ENCODE data around the gene ZSCAN12.
A peak's percentile ranks its signal among the peaks of the same experiment; 100 is the strongest.
"Not testable (repeated sequence)": the region's sequence is repeated elsewhere in the genome, so short reads cannot be mapped to it uniquely, and the experiment has no call there.

ZSCAN12 gene

DNA sequence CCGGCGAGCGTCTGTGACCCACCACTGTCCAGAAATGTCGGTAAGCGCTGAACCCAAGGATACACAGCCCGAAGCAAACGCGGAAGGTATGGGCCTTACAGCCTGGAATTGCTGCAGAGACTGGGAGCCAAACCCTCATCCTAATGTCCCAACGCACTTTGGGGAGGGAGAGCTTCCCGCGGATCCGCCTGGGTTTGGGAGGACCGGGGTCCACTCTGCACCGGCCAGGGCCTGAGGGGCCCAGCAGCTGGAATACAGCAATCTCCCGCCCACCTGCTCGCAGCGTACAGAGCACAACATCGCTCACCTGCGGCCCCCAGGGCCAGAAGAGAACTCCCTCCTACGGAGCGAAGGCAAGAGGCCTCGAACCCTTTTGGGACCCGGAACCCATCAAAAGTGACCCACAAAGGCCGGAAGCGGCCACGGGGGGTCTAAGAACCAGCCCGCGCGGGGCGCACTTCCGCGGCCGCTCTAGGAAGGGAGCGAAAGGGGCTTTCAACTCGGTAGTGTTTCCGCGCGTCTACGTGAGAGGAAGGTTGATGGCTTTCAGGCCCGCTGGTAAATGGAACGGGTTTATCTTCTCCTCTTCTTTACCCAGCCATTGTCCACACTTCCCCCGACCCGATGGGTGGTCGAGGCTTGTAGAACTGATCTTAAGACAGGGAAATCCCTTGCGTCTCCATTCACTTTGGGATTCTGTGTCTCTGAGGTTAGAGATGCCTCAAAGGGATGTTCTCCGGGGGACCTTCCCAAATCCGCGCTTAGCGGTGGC is at the start of gene ZSCAN12:
Gene ZSCAN12 (minus strand): TSS at position 398 of the 772 bp plus-strand sequence. CDS start 1,342 bp downstream, outside the sequence.
- peak; percentile 76 for DNase-seq (ENCODE audit: low spot score)

DNA sequence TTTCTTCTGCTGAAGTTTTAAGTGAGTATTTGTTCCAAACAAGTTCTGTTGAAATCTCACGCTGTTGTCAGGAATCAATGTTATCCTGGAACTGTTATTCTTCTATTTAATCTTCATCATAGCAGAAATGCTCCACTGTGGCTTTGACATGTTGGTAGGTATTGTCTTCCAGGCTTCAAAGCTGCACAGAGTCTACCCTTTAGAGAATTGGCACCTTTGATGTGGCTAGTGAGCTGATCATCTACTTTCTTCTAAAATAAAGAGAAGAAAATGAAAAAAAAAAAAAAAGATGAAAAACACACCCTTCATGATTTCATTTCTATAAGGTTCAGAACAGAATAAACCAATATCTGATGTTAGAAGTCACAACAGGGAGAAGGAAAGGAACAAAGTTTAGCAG is 49.5 kb upstream of the ZSCAN12 start:
- no peak for DNase-seq (ENCODE audit: low spot score)

DNA sequence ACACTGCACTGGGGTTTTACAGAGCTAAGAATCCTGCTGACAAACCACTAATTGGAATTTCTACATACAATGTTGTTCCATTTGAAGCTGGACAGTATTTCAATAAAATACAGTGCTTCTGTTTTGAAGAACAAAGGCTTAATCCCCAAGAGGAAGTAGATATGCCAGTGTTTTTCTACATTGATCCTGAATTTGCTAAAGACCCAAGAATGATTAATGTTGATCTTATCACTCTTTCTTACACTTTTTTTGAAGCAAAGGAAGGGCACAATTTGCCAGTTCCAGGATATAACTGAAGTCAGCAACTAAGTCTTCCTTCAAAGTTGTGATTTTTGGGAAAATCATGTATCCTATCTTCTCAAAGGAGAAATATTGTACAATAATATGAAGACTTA is 48.0 kb upstream of the ZSCAN12 start:
- not testable (repeated sequence) for DNase-seq (ENCODE audit: low spot score)

DNA sequence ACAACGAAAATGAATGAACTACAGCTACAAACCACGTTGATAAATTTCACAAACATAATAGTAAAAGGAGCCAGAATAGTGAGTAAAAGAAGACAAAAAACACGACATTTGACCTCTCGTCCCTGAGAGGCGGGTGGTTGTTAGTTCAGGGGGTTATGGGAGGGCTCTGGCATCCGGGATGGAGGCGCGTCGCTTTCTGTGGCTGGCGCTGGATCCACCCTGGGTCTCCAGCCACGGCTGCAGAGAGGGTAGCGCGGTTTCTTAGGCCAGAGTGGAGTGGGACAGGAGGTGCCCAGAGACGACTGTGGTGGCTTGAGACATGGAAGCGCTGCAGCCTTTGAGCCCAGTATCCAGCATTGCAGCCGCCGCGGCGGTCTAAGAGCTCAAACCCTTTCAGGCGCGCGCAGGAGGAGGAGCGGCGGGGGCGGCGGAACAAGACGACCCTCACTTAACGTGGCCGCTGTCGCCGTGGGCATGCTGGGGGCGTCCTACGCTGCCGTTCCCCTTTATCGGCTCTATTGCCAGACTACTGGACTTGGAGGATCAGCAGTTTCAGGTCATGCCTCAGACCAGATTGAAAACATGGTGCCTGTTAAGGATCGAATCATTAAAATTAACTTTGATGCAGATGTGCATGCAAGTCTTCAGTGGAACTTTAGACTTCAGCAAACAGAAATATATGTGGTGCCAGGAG is 47.4 kb upstream of the ZSCAN12 start:
- no peak for DNase-seq (ENCODE audit: low spot score)

DNA sequence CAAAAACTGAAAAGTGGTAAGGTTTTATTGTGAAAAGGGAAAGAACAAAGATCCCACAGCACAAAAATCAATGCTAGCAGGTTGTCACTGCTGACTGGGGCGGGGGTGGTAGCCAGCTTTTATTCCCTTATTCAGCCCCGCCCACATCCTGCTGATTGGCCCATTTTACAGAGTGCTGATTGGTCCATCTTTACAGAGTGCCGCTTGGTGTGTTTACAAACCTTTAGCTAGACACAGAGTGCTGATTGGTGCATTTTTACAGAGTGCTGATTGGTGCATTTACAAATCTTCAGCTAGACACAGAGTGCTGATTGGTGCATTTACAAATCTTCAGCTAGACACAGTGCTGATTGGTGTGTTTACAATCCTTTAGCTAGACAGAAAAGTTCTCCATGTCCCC is 45.2 kb upstream of the ZSCAN12 start:
- DNase-seq (ENCODE audit: low spot score) = not testable (repeated sequence)

DNA sequence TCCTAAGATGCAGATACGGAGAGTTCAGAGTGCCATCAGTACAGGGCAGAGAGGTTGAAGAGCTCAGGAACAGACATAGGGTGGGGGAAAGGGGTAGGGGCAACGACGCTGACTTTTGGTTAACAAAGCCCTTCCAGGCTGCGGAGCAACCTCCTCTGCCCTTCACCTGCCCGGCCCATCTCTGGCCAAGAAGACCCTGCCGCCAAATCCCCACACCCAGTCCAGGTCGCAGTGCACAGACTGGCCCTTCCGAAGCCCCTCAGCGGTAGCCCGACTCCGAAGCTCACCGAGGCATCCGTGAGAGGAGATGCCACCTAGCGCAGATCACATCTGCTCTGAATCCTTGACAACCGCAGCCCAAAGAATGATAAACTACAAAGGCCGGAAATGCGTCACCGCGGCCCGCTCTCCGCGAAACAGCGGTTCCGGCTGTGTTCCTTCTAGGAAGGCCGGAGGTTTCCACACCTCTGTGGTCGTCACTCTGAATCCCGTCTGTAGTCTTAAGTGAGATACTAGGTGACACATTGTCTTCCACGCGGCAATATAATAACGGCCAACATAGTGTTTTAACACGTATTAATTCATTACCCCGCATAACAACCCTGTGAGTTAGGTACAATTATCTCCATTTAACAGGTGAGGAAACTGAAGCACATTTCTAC is 43.7 kb upstream of the ZSCAN12 start, which contains the start of gene ZSCAN23:
Gene ZSCAN23 (minus strand): TSS at position 380 of the 662 bp plus-strand sequence. CDS start 7,225 bp downstream, outside the sequence.
- peak; percentile 89 for DNase-seq (ENCODE audit: low spot score)

DNA sequence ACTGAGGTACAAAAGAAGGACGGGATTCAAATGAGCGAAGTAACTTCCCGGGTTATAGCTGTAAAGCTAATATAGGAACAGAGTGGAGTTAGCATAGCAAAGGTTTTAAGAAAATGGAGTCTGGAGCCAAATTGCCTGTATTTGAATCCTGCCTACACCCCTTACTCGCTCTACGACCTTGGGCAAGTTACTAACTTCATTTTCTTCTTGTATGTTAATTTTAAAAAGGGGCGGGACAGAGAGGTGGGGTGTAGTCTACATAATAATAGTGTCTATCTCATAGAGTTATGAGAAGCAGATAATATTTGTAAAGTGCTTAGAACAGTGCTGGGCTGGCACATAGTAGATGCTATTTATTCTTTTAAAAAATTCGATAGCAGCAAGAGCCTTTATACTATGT is 43.0 kb upstream of the ZSCAN12 start:
- DNase-seq (ENCODE audit: low spot score) = no peak

DNA sequence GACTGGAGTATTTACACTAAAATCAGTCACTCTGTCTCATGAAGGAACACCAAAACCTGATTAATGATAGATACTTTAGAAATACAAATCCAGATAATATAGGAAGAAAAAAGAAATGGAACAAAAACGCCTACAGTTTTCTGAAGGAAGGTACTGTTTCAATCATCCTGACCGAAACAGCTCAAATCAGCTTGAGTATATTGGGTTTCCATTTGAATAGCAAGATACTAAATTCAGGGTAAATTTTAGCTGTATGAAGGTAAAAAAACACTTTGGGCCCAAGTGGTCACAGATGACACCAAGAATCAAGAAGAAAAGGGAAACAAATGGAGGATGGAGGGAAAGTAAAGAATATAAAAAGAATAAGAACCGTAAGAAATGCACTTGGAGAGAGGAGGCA is 36.9 kb upstream of the ZSCAN12 start:
- DNase-seq (ENCODE audit: low spot score) = no peak

DNA sequence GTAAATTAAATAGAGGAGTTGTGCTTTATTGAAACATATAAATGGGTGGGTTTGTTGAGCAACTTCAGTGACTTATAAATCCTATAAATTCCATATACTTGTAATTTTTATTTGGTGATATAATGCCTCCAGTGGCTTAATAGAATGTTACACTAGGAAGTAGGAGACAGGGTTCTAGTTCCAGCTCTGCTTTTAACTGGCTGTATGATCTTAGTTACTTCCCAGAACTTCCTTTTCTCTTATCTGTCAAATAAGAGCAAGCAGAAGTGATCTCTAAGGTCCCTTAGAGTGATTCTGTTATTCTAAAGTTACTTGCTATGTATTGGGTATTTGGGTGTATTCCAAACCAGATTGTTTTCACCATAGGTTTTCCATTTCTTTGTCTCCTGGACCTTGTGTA is 33.6 kb upstream of the ZSCAN12 start:
- no peak for DNase-seq (ENCODE audit: low spot score)

DNA sequence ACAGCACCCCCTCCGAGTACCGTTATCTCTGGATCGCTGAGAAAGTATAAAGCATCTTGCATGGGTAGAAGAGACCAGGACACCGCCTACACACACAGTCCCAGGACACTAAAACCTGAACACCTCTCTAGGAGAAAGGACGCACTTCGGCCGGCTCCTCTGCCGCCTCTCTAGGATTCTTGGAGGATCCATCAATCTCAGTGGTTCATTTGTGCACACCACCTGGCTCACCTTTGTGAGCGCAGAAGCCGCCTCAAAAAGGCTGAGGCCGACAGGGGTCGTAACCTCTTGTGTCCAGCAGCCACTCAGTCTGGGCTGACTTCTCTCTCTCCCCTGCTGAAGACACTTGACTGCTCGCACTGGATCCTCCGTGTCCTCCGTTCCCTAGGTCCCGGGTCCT is 30.2 kb upstream of the ZSCAN12 start:
- no peak for DNase-seq (ENCODE audit: low spot score)

DNA sequence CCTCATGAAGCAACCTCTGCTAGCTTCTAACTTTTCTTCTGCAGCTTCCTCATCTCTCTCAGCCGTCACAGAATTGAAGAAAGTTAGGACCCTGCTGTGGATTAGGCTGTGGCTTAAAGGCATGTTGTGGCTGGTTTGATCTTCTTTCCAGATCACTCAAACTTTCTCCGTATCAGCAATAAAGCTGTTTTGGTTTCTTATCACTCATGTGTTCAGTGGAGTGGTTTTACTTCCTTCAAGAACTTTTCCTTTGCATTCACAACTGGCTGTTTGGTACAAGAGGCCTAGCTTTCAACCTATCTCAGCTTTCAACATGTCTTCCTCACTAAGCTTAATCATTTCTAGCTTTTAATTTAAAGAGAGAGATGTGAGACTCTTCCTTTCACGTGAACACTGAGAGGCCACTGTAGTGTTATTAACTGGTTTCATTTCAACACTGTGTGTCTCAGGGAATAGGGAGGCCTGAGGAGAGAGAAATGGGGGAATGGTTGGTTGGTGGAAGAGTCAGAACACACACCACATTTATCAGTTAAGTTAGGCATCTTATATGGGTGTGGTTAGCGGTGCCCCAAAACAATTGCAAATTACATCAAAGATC is 26.5 kb upstream of the ZSCAN12 start:
- no peak for DNase-seq (ENCODE audit: low spot score)

DNA sequence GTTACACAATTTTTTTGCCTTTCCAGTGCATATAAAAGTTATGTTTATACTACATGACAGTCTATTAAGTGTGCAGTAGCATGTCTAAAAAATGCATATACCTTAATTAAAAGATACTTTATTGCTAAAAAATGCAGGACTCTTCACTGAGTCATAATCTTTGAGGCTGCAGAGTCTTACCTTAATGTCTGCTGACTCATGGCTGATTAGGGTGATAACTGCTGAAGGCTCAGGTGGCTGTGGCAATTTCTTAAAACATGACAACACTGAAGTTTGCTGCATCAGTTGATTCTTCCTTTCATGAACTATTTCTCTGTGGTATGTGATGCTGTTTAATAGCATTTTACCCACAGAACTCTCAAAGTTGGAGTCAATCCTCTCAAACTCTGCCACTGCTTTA is 24.6 kb upstream of the ZSCAN12 start:
- DNase-seq (ENCODE audit: low spot score) = no peak

DNA sequence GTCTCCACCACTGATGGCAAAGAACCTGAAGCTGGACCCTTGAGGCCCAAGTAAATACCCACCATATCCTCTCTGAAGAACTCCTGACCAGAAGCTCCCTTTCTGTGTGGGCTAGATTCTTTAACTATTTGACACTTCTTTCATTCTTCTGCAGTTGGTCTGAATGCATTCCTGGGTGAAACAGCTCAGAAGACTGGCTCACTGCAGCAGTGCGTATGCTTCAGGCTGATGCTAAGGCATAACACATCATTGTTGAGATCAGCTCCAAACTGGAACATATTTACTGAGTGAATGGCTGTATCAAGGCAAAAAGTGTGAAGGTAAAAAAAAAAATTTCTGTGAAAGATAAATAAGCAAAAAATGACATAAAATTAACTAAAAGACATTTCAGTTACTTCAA is 24.0 kb upstream of the ZSCAN12 start:
- DNase-seq (ENCODE audit: low spot score) = no peak

DNA sequence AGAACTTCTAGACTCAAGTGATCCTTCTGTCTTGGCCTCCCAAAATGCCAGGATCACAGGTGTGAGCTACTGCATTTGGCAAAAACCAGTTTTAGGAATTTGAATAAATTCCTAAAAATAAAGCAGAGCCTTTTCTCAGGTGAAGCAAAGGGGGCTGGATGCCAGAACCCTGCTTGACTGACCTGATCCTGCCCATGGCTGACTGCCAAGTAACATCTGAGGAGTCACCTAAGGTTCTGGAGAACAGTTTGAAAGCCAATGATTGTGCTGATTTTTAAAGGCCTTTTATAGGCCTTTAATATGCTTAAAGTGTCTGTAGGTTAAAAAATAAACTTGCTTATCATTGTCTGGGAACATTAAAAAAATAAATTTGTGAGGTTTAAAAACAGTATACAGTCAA is 14.1 kb upstream of the ZSCAN12 start:
- DNase-seq (ENCODE audit: low spot score) = no peak

DNA sequence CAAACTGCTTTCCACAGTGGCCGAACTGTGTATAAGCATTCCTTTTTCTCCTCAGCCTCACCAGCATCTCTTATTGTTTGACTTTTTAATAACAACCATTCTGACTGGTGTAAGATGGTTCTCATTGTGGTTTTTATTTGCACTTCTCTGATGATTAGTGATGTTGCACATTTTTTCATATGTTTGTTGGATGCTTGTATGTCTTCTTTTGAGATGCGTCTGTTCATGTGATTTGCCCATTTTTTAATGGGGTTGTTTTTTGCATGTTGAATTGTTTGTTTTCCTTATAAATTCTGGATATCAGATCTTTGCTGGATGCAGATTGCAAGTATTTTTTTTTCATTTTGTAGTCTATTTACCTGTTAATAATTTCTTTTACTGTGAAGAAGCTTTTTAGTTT is 11.2 kb upstream of the ZSCAN12 start:
- no peak for DNase-seq (ENCODE audit: low spot score)

DNA sequence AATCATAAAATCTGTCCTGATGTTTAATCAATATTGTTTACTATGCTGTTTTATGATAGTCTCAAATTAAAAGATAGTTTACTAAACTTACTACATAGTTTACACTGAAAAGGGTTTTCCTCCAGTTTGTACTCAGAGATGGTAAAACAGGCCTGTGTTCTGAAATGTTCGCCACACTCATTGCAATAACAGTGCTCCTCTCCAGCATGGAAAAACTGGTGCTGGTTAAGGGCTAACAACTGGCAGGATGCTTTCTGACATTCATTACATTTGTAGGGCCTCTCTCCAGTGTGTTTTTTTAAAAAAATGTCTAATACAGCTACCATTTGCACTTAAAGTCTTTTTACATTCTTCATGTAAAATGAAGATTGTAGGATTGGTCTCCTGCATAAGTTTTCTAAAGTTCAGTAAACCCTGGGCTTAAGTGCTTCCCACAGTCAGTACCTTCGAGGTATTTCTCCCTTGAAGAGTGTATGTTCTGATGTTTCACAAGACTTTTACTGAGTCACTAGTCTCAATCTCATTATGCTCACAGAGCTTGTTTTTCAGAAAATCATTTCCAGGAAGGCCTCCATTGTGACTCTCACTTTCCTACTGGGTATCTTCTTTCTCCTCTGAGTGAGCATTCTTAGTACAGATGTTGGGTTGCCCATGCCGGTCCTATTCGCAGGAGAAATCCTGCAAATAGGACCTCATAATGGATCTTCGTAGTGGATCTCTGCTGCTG is 8.7 kb upstream of the ZSCAN12 start:
- no peak for DNase-seq (ENCODE audit: low spot score)

DNA sequence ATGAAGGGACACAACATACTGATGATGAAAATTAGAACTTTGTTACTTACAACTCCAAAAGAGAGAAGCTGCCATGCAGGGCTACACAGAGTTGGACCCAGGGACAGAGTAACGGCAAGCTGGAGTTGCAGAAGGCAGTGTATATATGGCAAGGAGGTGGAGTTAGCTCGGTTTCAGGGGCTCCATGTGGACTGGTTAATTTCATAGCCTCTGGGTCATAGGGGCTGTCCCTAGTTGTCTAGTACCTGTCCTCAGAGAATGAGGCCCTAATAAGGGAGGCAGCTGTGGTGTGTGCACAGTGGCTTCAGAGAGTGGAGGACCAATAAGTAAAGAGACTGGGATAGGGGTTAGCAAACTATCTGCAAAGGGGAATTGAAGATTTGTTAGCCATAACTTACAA is 7.9 kb upstream of the ZSCAN12 start:
- no peak for DNase-seq (ENCODE audit: low spot score)

DNA sequence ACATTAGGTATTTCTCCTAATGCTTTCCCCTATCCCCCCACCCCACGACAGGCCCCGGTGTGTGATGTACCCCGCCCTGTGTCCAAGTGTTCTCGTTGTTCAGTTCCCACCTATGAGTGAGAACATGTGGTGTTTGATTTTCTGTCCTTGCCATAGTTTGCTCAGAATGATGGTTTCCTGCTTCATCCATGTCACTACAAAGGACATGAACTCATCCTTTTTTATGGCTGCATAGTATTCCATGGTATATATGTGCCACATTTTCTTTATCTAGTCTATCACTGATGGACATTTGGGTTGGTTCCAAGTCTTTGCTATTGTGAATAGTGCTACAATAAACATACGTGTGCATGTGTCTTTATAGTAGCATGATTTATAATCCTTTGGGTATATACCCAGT is 4.4 kb upstream of the ZSCAN12 start:
- DNase-seq (ENCODE audit: low spot score) = not testable (repeated sequence)

DNA sequence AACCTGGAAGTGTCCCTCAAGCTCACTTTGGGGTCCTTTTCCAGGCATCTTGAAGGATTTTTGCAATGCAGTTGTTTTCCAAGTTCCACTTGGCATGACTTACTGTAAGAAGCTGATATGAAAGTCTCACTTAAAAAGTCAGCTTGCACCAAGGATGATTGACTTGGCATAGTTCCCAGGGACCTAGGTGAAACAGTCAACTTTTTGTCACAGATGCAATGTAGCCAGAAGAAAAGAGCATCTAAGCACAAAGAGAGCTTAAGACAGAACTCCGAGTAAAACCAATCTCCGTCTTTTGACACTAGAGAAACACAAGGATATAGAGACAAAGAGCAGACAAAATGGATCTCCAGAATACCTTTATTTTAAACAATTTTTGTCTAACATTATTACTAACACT is 2.6 kb upstream of the ZSCAN12 start:
- DNase-seq (ENCODE audit: low spot score) = no peak

DNA sequence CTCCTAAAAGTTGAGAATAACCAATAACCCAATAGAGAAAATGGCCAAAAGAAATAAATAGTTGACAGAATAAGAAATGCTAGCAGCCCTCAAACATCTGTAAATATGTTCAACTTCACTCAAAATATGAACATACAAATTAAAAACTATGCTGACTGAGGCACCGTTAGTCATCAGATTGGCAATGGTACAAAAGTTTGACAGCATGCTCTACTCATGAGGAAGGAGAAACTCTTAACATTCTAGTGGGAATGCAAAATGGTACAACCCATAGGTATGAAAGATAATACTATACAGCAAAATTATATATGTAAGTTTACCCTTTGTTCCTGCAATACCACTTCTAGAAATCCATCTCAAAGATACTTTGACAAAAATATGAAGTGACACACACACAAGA is 1.6 kb upstream of the ZSCAN12 start:
- no peak for DNase-seq (ENCODE audit: low spot score)

DNA sequence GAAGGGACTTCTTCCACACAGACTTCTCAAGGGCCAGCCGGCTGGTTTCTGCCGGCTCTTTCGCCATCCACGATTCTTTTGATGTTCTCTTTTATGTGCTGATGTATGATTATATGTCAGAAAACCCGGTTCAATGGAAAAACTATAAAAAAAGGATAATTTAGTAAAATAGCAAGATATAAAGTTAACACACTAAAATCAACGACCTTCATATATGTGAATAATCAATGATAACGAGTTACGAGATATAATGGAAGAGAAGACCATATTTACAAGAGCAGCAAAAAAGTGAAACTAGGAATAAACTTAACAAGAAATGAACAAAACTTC is 540 bp upstream of the ZSCAN12 start:
- no peak for DNase-seq (ENCODE audit: low spot score)

DNA sequence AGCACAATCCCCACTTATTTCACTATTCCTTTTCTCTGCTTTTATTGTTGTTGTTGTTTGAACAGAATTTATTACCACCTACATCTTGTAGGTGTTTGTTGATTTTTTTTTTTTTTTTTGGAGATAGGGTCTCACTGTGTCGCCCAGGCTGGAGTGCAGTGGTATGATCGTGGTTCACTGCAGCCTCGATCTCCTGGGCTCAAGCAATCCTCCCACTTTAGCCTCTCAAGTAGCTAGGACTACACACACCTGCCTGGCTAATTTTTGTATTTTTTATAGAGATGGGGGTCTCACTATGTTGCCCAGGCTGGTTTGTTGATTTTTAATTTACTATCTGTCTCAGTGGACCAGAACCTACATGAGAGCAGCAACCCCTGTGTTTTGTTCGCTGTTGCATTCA is 3.6 kb downstream of the ZSCAN12 start:
- DNase-seq (ENCODE audit: low spot score) = no peak

All from AG08396 (cell line).